HG02973 (cell line): Measurements from ENCODE around the gene ZNF746.
"Not testable (repeated sequence)": the region's sequence is repeated elsewhere in the genome, so short reads cannot be mapped to it uniquely, and the experiment has no call there.

Experiments used
- ATAC-seq: cut with Tn5 transposase; IDR thresholded peaks from one replicate; pipeline ENCODE4 v1.9.1; 2021; ENCODE audit warnings: moderate library complexity; ENCODE audit not compliant: unreplicated experiment

ZNF746 gene

GRCh38 chr7:149497467-149498261, at the start of gene ZNF746:
TSS of gene ZNF746 (minus strand) at chr7:149497809. CDS start at chr7:149497536, 273 bp downstream.
- peak; percentile 96 for ATAC-seq

- ATAC-seq = no peak
These were observed 49.5 kb upstream of the ZNF746 start for GRCh38 chr7:149547126-149547525.

GRCh38 chr7:149546331-149546730, 48.7 kb upstream of the ZNF746 start:
- no peak for ATAC-seq

- ATAC-seq = no peak
These were observed 46.4 kb upstream of the ZNF746 start for GRCh38 chr7:149544028-149544427.

GRCh38 chr7:149532654-149533053, 35.0 kb upstream of the ZNF746 start:
- no peak for ATAC-seq

- ATAC-seq = no peak
These were observed 31.6 kb upstream of the ZNF746 start for GRCh38 chr7:149529136-149529718.

- no peak for ATAC-seq
These were observed 29.8 kb upstream of the ZNF746 start for GRCh38 chr7:149527414-149527813.

- no peak for ATAC-seq
These were observed 27.7 kb upstream of the ZNF746 start for GRCh38 chr7:149525280-149525679.

- ATAC-seq = no peak
These were observed 26.8 kb upstream of the ZNF746 start for GRCh38 chr7:149524394-149524793.

- no peak for ATAC-seq
These were observed 12.6 kb upstream of the ZNF746 start for GRCh38 chr7:149510248-149510647.

- ATAC-seq = no peak
These were observed 12.2 kb upstream of the ZNF746 start for GRCh38 chr7:149509774-149510173.

- no peak for ATAC-seq
These were observed 7.9 kb upstream of the ZNF746 start for GRCh38 chr7:149505551-149505950.

GRCh38 chr7:149501651-149502050, 4.0 kb upstream of the ZNF746 start:
- no peak for ATAC-seq

GRCh38 chr7:149500910-149501309, 3.3 kb upstream of the ZNF746 start:
- ATAC-seq = no peak

- no peak for ATAC-seq
These were observed 2.6 kb upstream of the ZNF746 start for GRCh38 chr7:149500201-149500600.

- no peak for ATAC-seq
These were observed 1.2 kb upstream of the ZNF746 start for GRCh38 chr7:149498811-149499210.

GRCh38 chr7:149496642-149497391, 792 bp downstream of the ZNF746 start:
- ATAC-seq = peak; percentile 25

- no peak for ATAC-seq
These were observed 1.6 kb downstream of the ZNF746 start for GRCh38 chr7:149495785-149496641.

- ATAC-seq = no peak
These were observed 2.8 kb downstream of the ZNF746 start for GRCh38 chr7:149494738-149495368.

- ATAC-seq = not testable (repeated sequence)
These were observed 3.6 kb downstream of the ZNF746 start for GRCh38 chr7:149493975-149494374.
